HEK293T (cell line): ENCODE data around the gene SLC25A39.

Source experiments
- BHLHE40 ChIP-seq: fragments of 450-650 bp; IDR thresholded peaks from 2 replicates; pipeline ENCODE4 v1.6.1; 2016; ENCODE audit warnings: mild to moderate bottlenecking, moderate library complexity, borderline replicate concordance
- CTBP1 ChIP-seq: fragments of 450-650 bp; IDR thresholded peaks from 2 replicates; pipeline ENCODE4 v1.6.1; 2016; ENCODE audit warnings: borderline replicate concordance
- FOXA1 ChIP-seq: fragments of 450-650 bp; IDR thresholded peaks from 2 replicates; pipeline ENCODE4 v1.6.1; 2016; ENCODE audit warnings: mild to moderate bottlenecking
- FOXM1 ChIP-seq: fragments of 450-650 bp; IDR thresholded peaks from 2 replicates; pipeline ENCODE4 v1.6.1; 2017; ENCODE audit warnings: mild to moderate bottlenecking, borderline replicate concordance
- PKNOX1 ChIP-seq: fragments of 450-650 bp; IDR thresholded peaks from 2 replicates; pipeline ENCODE4 v1.6.1; 2016
- SP1 ChIP-seq: fragments of 450-650 bp; IDR thresholded peaks from 2 replicates; pipeline ENCODE4 v1.6.1; 2017
- SUZ12 ChIP-seq: fragments of 450-650 bp; IDR thresholded peaks from 2 replicates; pipeline ENCODE4 v1.6.1; 2016; ENCODE audit warnings: mild to moderate bottlenecking
- TARDBP ChIP-seq: fragments of 450-650 bp; IDR thresholded peaks from 2 replicates; pipeline ENCODE4 v1.6.1; 2016

- TF ChIP-seq TARDBP (no peak), FOXA1 (no peak), BHLHE40 (no peak), CTBP1 (no peak), FOXM1 (no peak), PKNOX1 (no peak), SP1 (no peak), SUZ12 (no peak)
These were observed 31.0 kb upstream of the SLC25A39 start for GRCh38 chr17:44355642-44356099.
